Uterus (tissue), 2 donors: ENCODE results near the gene MRPL43.

Experiments used
- POLR2A ChIP-seq, 2 donors: fragments of 450-650 bp; IDR thresholded peaks; one replicate each; pipeline ENCODE4 v1.6.1; 2016; ENCODE audit warnings: antibody characterized with exemption in 2 of 2, mild to moderate bottlenecking in 1 of 2, moderate library complexity in 1 of 2
- TF ChIP-seq, protein P1 (sequence below), 4 experiments: fragments of 200-600 bp in 2 of 4; fragments of 450-650 bp in 2 of 4; sonication (generic) in 2 of 4; IDR thresholded peaks; one replicate each; pipeline ENCODE4 v1.5.1; 2016 to 2019; ENCODE audit warnings: antibody characterized with exemption in 4 of 4, mild to moderate bottlenecking in 2 of 4, moderate library complexity in 1 of 4

- TF ChIP-seq, protein P1, sequence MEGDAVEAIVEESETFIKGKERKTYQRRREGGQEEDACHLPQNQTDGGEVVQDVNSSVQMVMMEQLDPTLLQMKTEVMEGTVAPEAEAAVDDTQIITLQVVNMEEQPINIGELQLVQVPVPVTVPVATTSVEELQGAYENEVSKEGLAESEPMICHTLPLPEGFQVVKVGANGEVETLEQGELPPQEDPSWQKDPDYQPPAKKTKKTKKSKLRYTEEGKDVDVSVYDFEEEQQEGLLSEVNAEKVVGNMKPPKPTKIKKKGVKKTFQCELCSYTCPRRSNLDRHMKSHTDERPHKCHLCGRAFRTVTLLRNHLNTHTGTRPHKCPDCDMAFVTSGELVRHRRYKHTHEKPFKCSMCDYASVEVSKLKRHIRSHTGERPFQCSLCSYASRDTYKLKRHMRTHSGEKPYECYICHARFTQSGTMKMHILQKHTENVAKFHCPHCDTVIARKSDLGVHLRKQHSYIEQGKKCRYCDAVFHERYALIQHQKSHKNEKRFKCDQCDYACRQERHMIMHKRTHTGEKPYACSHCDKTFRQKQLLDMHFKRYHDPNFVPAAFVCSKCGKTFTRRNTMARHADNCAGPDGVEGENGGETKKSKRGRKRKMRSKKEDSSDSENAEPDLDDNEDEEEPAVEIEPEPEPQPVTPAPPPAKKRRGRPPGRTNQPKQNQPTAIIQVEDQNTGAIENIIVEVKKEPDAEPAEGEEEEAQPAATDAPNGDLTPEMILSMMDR (IDR thresholded peaks at IDR 0.05), result no peak
- no peak for TF ChIP-seq POLR2A (IDR thresholded peaks at IDR 0.05)
These were observed 9.0 kb downstream of the MRPL43 start for GRCh38 chr10:100978121-100978900.
